AG10803 (cell line): Measurements from ENCODE around the gene NLRC5.
"Not testable (repeated sequence)": the region's sequence is repeated elsewhere in the genome, so short reads cannot be mapped to it uniquely, and the experiment has no call there.

Experiments
- DNase-seq: peaks from one replicate; pipeline ENCODE4 v3.0.0; 2010; ENCODE audit warnings: low read depth
- H3K4me3 ChIP-seq: 2 replicates; pipeline ENCODE4 v1.5.1; 2011; ENCODE audit warnings: mild to moderate bottlenecking, low read length, control low read depth
- CTCF ChIP-seq: conservative IDR thresholded peaks from 2 replicates; pipeline ENCODE4 v1.5.1; 2011; ENCODE audit warnings: mild to moderate bottlenecking, low read length, control low read depth, inconsistent platforms

NLRC5 gene

GRCh38 chr16:56988161-56988947 lies 1.0 kb upstream of the NLRC5 start:
- peak overlapping the region; percentile 88 for H3K4me3 ChIP-seq
- no peak for TF ChIP-seq CTCF
- peak; percentile 45 for DNase-seq

- H3K4me3 ChIP-seq = peak overlapping the region; percentile 88
- DNase-seq = no peak
- TF ChIP-seq CTCF = no peak
Observed at GRCh38 chr16:56989988-56990387, 631 bp downstream of the NLRC5 start.

GRCh38 chr16:56990407-56991286 lies 1.3 kb downstream of the NLRC5 start:
- no peak for TF ChIP-seq CTCF
- DNase-seq = no peak
- H3K4me3 ChIP-seq = peak overlapping the region; percentile 88

GRCh38 chr16:56992431-56992830 lies 3.1 kb downstream of the NLRC5 start:
- DNase-seq, H3K4me3 ChIP-seq: not testable (repeated sequence)

- no peak overlapping the region for H3K4me3 ChIP-seq
- TF ChIP-seq CTCF = no peak
- DNase-seq = no peak
Observed at GRCh38 chr16:56993204-56993603, 3.8 kb downstream of the NLRC5 start.

GRCh38 chr16:56994311-56994710 lies 5.0 kb downstream of the NLRC5 start:
- no peak for TF ChIP-seq CTCF
- DNase-seq = no peak
- no peak overlapping the region for H3K4me3 ChIP-seq

GRCh38 chr16:56995136-56995805 lies 5.9 kb downstream of the NLRC5 start:
- DNase-seq = no peak
- H3K4me3 ChIP-seq = no peak overlapping the region
- no peak for TF ChIP-seq CTCF
